HepG2 (cell line): ENCODE data around the gene FILIP1. TPM values are rescaled to one million over a fixed set of nuclear protein-coding genes. Genes with fewer than 3 reads are reported as not detected.

Experiments used
- ATAC-seq: fragments of 200-7000 bp; cut with Tn5 transposase; 3 replicates; pipeline ENCODE4 v1.9.1; 2020; ENCODE audit warnings: mild to moderate bottlenecking, moderate library complexity
- BruUV-seq: library from RNA; stranded (reverse); fragments of 400-500 nt; replicated peaks from 2 replicates; lab custom pipeline; 2021; lab: Mats Ljungman, UMichigan
- CTCF ChIA-PET: fragments of 300-600 bp; formaldehyde crosslinking; extraction: SDS; loops from one replicate; lab custom pipeline; 2021; ENCODE audit warnings: low total read pairs, inconsistent platforms, low intra/inter-chr PET ratio; lab: Yijun Ruan, JAX
- POLR2A ChIA-PET: fragments of 350-600 bp; sonication (Branson Sonifier 250); formaldehyde crosslinking; loops from one replicate; lab custom pipeline; 2020; ENCODE audit warnings: antibody characterized with exemption, inconsistent platforms; lab: Yijun Ruan, JAX
- DNase-seq: peaks from one replicate; pipeline ENCODE4 v3.0.0-alpha.2; 2015; ENCODE audit warnings: low spot score
- FAIRE-seq: peaks from 3 replicates; lab custom pipeline; 2011; peaks lifted over from hg19 to GRCh38; lab: Jason Lieb, UNC
- H2AFZ ChIP-seq: one replicate; pipeline ENCODE4 v1.6.1; 2011; ENCODE audit warnings: low read length, inconsistent platforms
- H3K27ac ChIP-seq: fragments of 300-600 bp; 3 replicates; pipeline ENCODE4 v1.8.0; 2011; ENCODE audit warnings: mixed run types, mild to moderate bottlenecking, mixed read lengths, low read length, inconsistent platforms; ENCODE audit not compliant: insufficient read depth; ENCODE audit errors: extremely low read length
- H3K27me3 ChIP-seq, 2 experiments: fragments of 200-600 bp in 1 of 2; 2 replicates in 1 of 2; 3 replicates in 1 of 2; pipeline versions ENCODE4 v1.6.0 to v1.8.0; 2011; ENCODE audit warnings: low read length in 2 of 2, mild to moderate bottlenecking in 2 of 2, moderate library complexity in 2 of 2, inconsistent platforms in 1 of 2; ENCODE audit not compliant: insufficient read depth in 2 of 2, control insufficient read depth in 1 of 2
- H3K36me3 ChIP-seq, 2 experiments: fragments of 200-600 bp in 1 of 2; replicated peaks in 1 of 2; 2 replicates in 1 of 2; 3 replicates in 1 of 2; pipeline versions ENCODE4 v1.5.1 to v1.8.0; 2011; ENCODE audit warnings: low read length in 2 of 2, inconsistent platforms in 1 of 2; ENCODE audit not compliant: insufficient read depth in 2 of 2, control insufficient read depth in 1 of 2
- H3K4me1 ChIP-seq: 2 replicates; pipeline ENCODE4 v1.5.1; 2012; ENCODE audit warnings: low read length, inconsistent platforms; ENCODE audit not compliant: insufficient read depth
- H3K4me2 ChIP-seq: 2 replicates; pipeline ENCODE4 v1.6.0; 2011; ENCODE audit warnings: low read depth, low read length, inconsistent platforms
- H3K4me3 ChIP-seq, 3 experiments: fragments of 200-600 bp in 1 of 3; sonication (generic), shearing (Covaris generic) in 1 of 3; replicated peaks in 1 of 3; 2 replicates each; pipeline ENCODE4 v1.5.1; 2011 to 2016; ENCODE audit warnings: low read length in 3 of 3, inconsistent platforms in 2 of 3, low read depth in 2 of 3, mild to moderate bottlenecking in 2 of 3, control low read depth in 1 of 3, mixed read lengths in 1 of 3; ENCODE audit not compliant: insufficient read depth in 1 of 3
- H3K79me2 ChIP-seq: one replicate; pipeline ENCODE4 v1.6.1; 2011; ENCODE audit warnings: low read length, inconsistent platforms; ENCODE audit not compliant: insufficient read depth
- H3K9ac ChIP-seq: 2 replicates; pipeline ENCODE4 v1.6.0; 2011; ENCODE audit warnings: mild to moderate bottlenecking, low read depth, low read length, inconsistent platforms; ENCODE audit not compliant: insufficient read depth
- H3K9me3 ChIP-seq: 2 replicates; pipeline ENCODE4 v1.5.1; 2012; ENCODE audit warnings: mild to moderate bottlenecking, low read length
- H4K20me1 ChIP-seq: 2 replicates; pipeline ENCODE4 v1.6.0; 2011; ENCODE audit warnings: inconsistent platforms, mild to moderate bottlenecking, low read length, moderate library complexity; ENCODE audit not compliant: insufficient read depth
- AHDC1 ChIP-seq: sonication (generic); formaldehyde crosslinking; IDR thresholded peaks from 2 replicates; pipeline ENCODE4 v1.5.1; 2020; ENCODE audit warnings: mild to moderate bottlenecking, missing genetic modification reagents, borderline replicate concordance
- DMAP1 ChIP-seq: IDR thresholded peaks from 2 replicates; pipeline ENCODE4 v1.6.1; 2016
- JUND ChIP-seq: sonication (generic); formaldehyde crosslinking; IDR thresholded peaks from 2 replicates; pipeline ENCODE4 v1.8.0; 2022; ENCODE audit warnings: mild to moderate bottlenecking, missing genetic modification reagents
- MLX ChIP-seq: IDR thresholded peaks from 2 replicates; pipeline ENCODE4 v1.6.1; 2016
- RBFOX2 ChIP-seq: fragments of 200-400 bp; formaldehyde crosslinking; IDR thresholded peaks from 2 replicates; pipeline ENCODE4 v1.6.1; 2017; ENCODE audit warnings: low read depth, mild to moderate bottlenecking, low read length
- RFXAP ChIP-seq: sonication (generic); formaldehyde crosslinking; IDR thresholded peaks from 2 replicates; pipeline ENCODE4 v1.4.0; 2020; ENCODE audit warnings: missing genetic modification reagents, borderline replicate concordance
- SIN3A ChIP-seq: IDR thresholded peaks from 2 replicates; pipeline ENCODE4 v1.6.1; 2011; ENCODE audit warnings: low read depth, mild to moderate bottlenecking, control low read depth, low read length, borderline replicate concordance
- SRSF1 ChIP-seq: fragments of 200-400 bp; formaldehyde crosslinking; optimal IDR thresholded peaks from 2 replicates; pipeline ENCODE3; 2017; ENCODE audit warnings: mild to moderate bottlenecking, low read depth, low read length, moderate library complexity
- TFDP2 ChIP-seq: sonication (generic); formaldehyde crosslinking; IDR thresholded peaks from 2 replicates; pipeline ENCODE4 v1.4.0; 2020; ENCODE audit warnings: missing genetic modification reagents
- ZFP36L1 ChIP-seq: sonication (generic); formaldehyde crosslinking; IDR thresholded peaks from 2 replicates; pipeline ENCODE4 v1.8.0; 2022; ENCODE audit warnings: mild to moderate bottlenecking, missing genetic modification reagents, moderate library complexity
- ZNF367 ChIP-seq: sonication (generic); formaldehyde crosslinking; IDR thresholded peaks from 2 replicates; pipeline ENCODE4 v1.4.0; 2020; ENCODE audit warnings: missing genetic modification reagents, borderline replicate concordance
- WGBS: methylation state at CpG from one replicate; pipeline ENCODE4 v1.1.6; 2017; ENCODE audit warnings: low lambda C conversion rate; 5-methylcytosine and 5-hydroxymethylcytosine counted together
- in situ Hi-C: cut with HindIII; loops from 2 replicates; pipeline ENCODE4 v1.10.0; 2017; ENCODE audit warnings: low pct_unique_long_range_greater_than_20kb; ENCODE audit not compliant: extremely low pct_ligation_motif_present
- intact Hi-C: fragments of 100-400 bp; cut with micrococcal nuclease; formaldehyde crosslinking; loops from one replicate; pipeline ENCODE4 v1.10.0; 2022; ENCODE audit not compliant: unreplicated experiment
- polyA plus RNA-seq, 8 experiments: library from polyadenylated mRNA; depleted of rRNA in 3 of 8; stranded (reverse) in 7 of 8; unstranded in 1 of 8; fragments of >200 nt; fragmentation: Illumina TruSeq in 4 of 8; extraction: Trizol in 4 of 8; gene quantifications; 2 replicates each; pipeline versions ENCODE4 v1.2.1 to v1.2.3, GENCODE V29; 2011 to 2016; ENCODE audit warnings: low read depth in 4 of 8, missing spikeins in 1 of 8, mixed read lengths in 1 of 8; ENCODE audit not compliant: insufficient read depth in 1 of 8
- total RNA-seq, 5 experiments: library from RNA; depleted of rRNA; stranded (reverse); fragments of >200 nt; fragmentation: Illumina TruSeq; extraction: Trizol; gene quantifications; 2 replicates each; pipeline ENCODE4 v1.2.3, GENCODE V29; 2016; ENCODE audit warnings: low read depth in 1 of 5
- TF ChIP-seq, protein P1 (sequence below): sonication (generic); formaldehyde crosslinking; IDR thresholded peaks from 2 replicates; pipeline ENCODE4 v1.5.0; 2020; ENCODE audit warnings: missing genetic modification reagents, mild to moderate bottlenecking, borderline replicate concordance

Gene FILIP1
- total and polyA plus RNA-seq, 2 of the 13 experiments (the other 11 are each of a cell fraction or from before 2014, with no cell fraction given) = not detected

DNA sequence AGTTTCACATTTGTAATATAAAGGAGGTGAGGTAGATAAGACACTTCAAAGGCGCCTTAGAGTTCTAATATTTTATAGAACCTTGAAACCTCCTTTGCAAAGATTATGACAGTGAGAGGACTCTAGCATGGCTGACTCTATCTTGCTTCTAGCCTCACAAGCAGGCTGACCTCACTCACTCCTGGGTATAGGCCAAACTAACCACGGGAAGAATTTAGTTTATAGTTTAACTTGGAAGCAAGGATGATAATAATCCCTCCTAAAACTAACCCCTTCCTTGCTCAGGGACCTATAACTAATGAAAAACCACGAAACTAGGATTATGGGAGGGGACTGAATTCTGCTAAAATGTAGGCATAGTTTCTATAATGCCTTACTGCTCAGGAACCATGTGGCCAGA lies 84.3 kb downstream of the FILIP1 start:
- DNase-seq = no peak
- H3K27ac ChIP-seq = no peak overlapping the region
- ChIA-PET CTCF (no interaction called here), POLR2A (no interaction called here)
- intact Hi-C loops (no loop called here), in situ Hi-C loops (no loop called here)
- no peak overlapping the region for H3K4me3 ChIP-seq
- no TSS peak for BruUV-seq
- no peaks in the 10 kb centered on the region for H3K4me1 ChIP-seq
- ATAC-seq = no peak
- H3K79me2 ChIP-seq = no peaks in the 10 kb centered on the region
- H3K4me2 ChIP-seq = no peak overlapping the region
- no peak overlapping the region for H3K9ac ChIP-seq
- no peaks in the 10 kb centered on the region for H4K20me1 ChIP-seq
- FAIRE-seq = no peak
- no peaks in the 10 kb centered on the region for H3K27me3 ChIP-seq
- WGBS = 0% methylated on average over 3 of the region's 3 CpGs
- H3K9me3 ChIP-seq = no peaks in the 10 kb centered on the region
- H3K36me3 ChIP-seq = no peaks in the 10 kb centered on the region
- no peak overlapping the region for H2AFZ ChIP-seq
- no peak for TF ChIP-seq RFXAP (CRISPR knock-in tag)
- no peak for TF ChIP-seq DMAP1 (CRISPR knock-in tag)
- TF ChIP-seq, protein P1, sequence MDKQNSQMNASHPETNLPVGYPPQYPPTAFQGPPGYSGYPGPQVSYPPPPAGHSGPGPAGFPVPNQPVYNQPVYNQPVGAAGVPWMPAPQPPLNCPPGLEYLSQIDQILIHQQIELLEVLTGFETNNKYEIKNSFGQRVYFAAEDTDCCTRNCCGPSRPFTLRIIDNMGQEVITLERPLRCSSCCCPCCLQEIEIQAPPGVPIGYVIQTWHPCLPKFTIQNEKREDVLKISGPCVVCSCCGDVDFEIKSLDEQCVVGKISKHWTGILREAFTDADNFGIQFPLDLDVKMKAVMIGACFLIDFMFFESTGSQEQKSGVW (CRISPR knock-in tag) = no peak
- TF ChIP-seq MLX (CRISPR knock-in tag) = no peak
- no peak for TF ChIP-seq SIN3A
- TF ChIP-seq TFDP2 (CRISPR knock-in tag) = no peak
- no peak for TF ChIP-seq AHDC1 (CRISPR knock-in tag)
- no peak for TF ChIP-seq RBFOX2
- TF ChIP-seq ZNF367 = no peak
- no peak for TF ChIP-seq JUND
- no peak for TF ChIP-seq SRSF1
- TF ChIP-seq ZFP36L1 (CRISPR knock-in tag) = no peak
